HG03159 (cell line): ENCODE measurements around the gene DDA1.
"Not testable (repeated sequence)": the region's sequence is repeated elsewhere in the genome, so short reads cannot be mapped to it uniquely, and the experiment has no call there.

Experiments used
- ATAC-seq: cut with Tn5 transposase; IDR thresholded peaks from one replicate; pipeline ENCODE4 v1.9.1; 2021; ENCODE audit warnings: mild to moderate bottlenecking, moderate library complexity; ENCODE audit not compliant: unreplicated experiment

Gene DDA1

GRCh38 chr19:17286752-17287151 lies 22.6 kb upstream of the DDA1 start:
- ATAC-seq, result no peak

- ATAC-seq, result no peak
Observed at GRCh38 chr19:17289489-17289888, 19.9 kb upstream of the DDA1 start.

- peak; percentile 81 for ATAC-seq
Observed at GRCh38 chr19:17292301-17293074, 16.9 kb upstream of the DDA1 start.

GRCh38 chr19:17293605-17294004 lies 15.8 kb upstream of the DDA1 start:
- ATAC-seq, result no peak

- ATAC-seq, result no peak
Observed at GRCh38 chr19:17294051-17294891, 15.1 kb upstream of the DDA1 start.

GRCh38 chr19:17295551-17295950 lies 13.8 kb upstream of the DDA1 start:
- ATAC-seq, result not testable (repeated sequence)

- no peak for ATAC-seq
Observed at GRCh38 chr19:17296273-17296672, 13.1 kb upstream of the DDA1 start.

GRCh38 chr19:17296976-17297375 lies 12.4 kb upstream of the DDA1 start:
- ATAC-seq, result no peak

GRCh38 chr19:17300992-17301619 lies 8.3 kb upstream of the DDA1 start:
- no peak for ATAC-seq

GRCh38 chr19:17302391-17303166 lies 6.8 kb upstream of the DDA1 start:
- no peak for ATAC-seq

- ATAC-seq, result peak; percentile 53
Observed at GRCh38 chr19:17303167-17303939, 6.0 kb upstream of the DDA1 start, which contains the start of gene ABHD8. ABHD8 (minus strand) TSS chr19:17303425; CDS start chr19:17301616, 1,809 bp downstream.

- ATAC-seq, result no peak
Observed at GRCh38 chr19:17303940-17304267, 5.5 kb upstream of the DDA1 start.

GRCh38 chr19:17304386-17305215 lies 4.8 kb upstream of the DDA1 start:
- no peak for ATAC-seq

- no peak for ATAC-seq
Observed at GRCh38 chr19:17305216-17305516, 4.2 kb upstream of the DDA1 start.

- peak; percentile 43 for ATAC-seq
Observed at GRCh38 chr19:17305517-17306284, 3.7 kb upstream of the DDA1 start, which contains the start of gene MRPL34. MRPL34 (plus strand) TSS chr19:17305872; CDS start chr19:17305893, 21 bp downstream.

GRCh38 chr19:17306285-17306714 lies 3.1 kb upstream of the DDA1 start:
- ATAC-seq, result no peak

- ATAC-seq, result no peak
Observed at GRCh38 chr19:17307876-17308377, 1.4 kb upstream of the DDA1 start.

GRCh38 chr19:17309965-17310461 lies 650 bp downstream of the DDA1 start:
- ATAC-seq, result no peak
